ENCODE results near the gene EHBP1.

The EHBP1 gene

DNA sequence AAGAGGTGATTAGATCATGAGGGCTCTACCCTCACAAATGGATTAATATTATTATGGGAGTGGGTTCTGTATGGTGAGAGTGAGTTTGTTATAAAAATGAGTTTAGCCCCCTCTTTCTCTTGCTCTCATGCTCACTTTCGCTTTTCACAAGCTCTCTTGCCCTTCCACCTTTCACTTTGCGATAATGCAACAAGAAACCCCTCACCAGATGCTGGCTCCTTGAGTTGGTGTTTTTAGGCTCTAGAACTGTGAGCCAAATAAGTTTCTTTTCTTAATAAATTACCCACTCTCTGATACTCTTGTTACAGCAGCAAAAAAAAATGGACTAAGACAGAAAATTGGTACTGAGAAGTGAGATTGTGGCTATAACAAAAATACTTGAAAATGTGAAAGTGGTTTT is 106.5 kb downstream of the EHBP1 start:
- FAIRE-seq (no peak), DNase-seq (ENCODE audit: insufficient read length, low spot score) (no peak)

- FAIRE-seq = peak; percentile 48
- DNase-seq (ENCODE audit: insufficient read length, low spot score) = no peak
Observed at GRCh38 chr2:62812921-62813825, 107.7 kb downstream of the EHBP1 start.

DNA sequence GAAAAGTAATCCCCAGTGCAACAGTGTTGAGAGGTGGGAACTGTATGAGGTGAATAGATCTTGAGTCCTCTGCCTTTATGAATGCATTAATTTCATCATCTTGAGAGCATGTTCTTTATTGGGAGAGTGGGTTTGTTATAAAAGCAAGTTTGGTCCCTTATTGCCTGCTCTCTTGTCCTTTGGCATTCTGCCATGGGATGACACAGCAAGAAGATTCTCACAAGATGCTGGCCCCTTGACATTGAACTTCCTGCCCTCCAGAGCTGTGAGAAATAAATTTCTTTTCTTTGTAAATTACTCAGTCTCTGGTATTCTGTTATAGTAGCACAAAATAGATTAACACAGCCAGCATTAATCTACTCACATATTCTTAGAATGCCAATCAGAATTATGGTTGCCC is 108.6 kb downstream of the EHBP1 start:
- peak; percentile 44 for FAIRE-seq
- no peak for DNase-seq (ENCODE audit: insufficient read length, low spot score)

GRCh38 chr2:62817348-62817747 is 111.8 kb downstream of the EHBP1 start:
- no peak for DNase-seq (ENCODE audit: insufficient read length, low spot score)

GRCh38 chr2:62817995-62818713 is 112.6 kb downstream of the EHBP1 start:
- peak; percentile 77 for FAIRE-seq
- DNase-seq (ENCODE audit: insufficient read length, low spot score) = no peak

More at GRCh38 chr2:62817348-62817747, 111.8 kb downstream of the EHBP1 start:
- FAIRE-seq = no peak

DNA sequence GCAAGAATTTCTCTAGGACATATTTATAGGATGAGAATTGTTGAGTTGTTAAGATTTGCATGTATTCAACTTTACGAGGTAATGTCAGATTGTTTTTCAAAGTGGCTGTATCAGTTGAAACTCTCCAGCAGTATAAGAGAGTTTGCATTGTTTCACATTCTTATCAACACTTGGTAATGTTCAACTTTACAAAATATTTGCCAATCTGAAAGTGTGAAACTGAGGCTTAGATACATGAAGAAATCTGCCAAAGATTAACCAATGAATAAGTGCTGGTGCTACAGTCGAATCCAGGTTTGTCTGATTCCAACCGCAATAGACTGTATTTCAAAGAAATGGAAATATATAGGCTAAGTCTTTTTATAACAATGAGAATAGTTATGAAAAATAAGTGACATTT is 117.0 kb downstream of the EHBP1 start:
- DNase-seq (ENCODE audit: insufficient read length, low spot score) = no peak
- FAIRE-seq = no peak

DNA sequence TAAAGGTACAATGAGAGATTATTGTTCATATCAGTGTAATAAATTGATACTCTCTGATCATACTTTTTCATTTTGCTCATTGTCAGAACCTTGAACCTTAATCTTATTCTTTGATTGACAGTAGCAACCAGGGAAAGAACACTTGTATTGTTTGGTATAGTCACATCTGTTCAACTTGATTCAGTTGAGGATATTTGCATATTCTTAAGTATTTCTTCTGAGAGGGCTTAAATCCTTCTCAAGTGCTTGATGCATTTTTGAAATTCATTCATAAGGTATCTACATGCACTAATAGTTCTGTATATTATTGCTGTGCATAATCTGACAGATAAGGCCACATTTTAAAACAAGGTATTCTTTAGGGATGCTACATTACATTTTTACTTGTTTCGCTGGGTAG is 118.9 kb downstream of the EHBP1 start:
- DNase-seq (ENCODE audit: insufficient read length, low spot score) (no peak), FAIRE-seq (no peak)

DNA sequence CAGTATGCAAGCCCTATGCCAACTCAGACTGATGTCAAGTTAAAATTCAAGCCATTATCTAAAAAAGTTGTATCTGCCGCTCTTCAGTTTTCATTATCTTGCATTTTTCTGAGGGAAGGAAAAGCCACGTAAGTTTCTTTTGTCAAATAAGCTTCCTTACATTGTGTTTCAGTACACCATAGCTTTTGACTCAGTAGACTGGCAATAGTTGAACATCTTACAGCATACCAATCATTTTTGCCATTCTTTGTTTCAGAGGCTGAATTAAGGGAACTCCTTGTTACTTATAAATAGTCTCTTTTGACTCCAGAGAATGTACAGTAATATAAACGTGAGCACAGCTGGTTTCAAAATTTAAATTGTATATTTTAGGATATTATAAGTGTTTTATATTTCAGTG is 120.6 kb downstream of the EHBP1 start:
- FAIRE-seq = peak; percentile 9

DNA sequence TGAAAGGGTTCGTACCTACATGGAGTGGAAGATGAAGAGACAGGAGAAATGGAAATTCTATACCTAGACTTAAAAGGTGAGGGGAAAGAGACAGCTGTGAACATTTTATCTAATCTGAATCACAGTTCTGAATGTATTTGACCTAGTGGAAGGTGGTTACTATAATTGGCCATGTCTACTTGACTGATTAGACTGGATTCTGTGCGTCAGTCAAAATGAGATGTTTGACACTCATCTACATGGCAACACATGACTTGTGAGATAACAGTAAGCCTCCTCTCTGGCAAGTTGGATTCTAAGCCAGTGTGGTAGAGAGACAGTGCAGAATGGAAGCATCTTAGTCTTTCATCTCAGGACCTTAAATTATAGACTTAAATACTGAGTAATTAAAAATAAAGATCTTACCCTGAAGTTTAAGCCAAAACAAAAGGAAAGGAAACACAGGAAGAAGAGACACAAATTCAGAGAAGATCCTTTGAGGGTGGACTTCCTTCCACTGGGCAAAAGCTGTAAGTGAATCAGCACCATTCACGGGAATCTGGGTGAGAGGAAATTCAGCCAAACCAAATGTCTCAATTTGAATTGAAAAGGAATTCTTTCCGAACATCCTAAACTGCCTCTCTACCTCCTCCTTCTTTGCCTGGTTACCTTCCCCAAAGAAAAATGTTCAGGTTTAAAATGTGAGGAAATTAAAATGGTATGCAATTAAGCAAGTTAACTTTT is 121.6 kb downstream of the EHBP1 start:
- DNase-seq (ENCODE audit: insufficient read length, low spot score) (no peak), FAIRE-seq (peak; percentile 69)

More for the DNA sequence above, 120.6 kb downstream of the EHBP1 start:
- peak; percentile 23 for DNase-seq (ENCODE audit: insufficient read length, low spot score)

- DNase-seq (ENCODE audit: insufficient read length, low spot score) (no peak), FAIRE-seq (no peak)
Observed at GRCh38 chr2:62831729-62832128, 126.2 kb downstream of the EHBP1 start.

DNA sequence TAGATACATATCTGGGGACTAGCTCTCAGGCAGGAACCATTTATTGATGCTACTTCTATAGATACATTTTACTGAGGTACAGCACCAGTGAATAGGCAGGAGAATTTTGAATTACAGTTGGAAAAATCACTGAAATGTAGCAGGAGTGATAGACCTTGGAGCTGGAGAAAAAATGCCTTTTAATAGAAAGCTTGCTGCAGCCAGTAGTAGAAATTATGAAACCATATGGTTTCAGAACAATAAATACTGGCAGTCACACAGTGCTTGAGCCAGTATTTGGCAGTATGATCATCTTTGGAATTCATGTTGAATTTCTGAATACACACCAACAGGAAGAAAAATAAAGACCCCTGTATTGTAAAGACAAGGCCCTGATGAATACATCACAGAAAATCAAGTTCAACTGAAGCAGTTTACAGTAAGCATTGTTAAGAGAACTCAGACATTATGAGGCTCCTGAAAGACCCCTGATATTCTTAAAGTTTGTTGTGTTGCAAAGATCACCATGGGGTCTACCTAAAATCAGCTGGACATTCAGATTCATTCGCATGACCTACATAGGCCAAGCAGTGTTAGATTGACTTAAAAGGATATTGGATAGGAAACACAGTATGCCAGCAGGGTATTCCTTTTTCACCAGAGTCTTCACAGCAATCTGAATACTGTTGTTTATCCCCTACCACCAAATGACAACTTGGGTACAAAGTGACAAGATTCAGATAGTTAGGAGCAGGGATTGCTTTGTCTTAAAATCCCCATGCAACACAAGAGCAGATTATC is 139.0 kb downstream of the EHBP1 start:
- DNase-seq (ENCODE audit: insufficient read length, low spot score) (no peak), FAIRE-seq (peak; percentile 60)

GRCh38 chr2:62845256-62845655 is 139.7 kb downstream of the EHBP1 start:
- FAIRE-seq (no peak), DNase-seq (ENCODE audit: insufficient read length, low spot score) (no peak)

GRCh38 chr2:62852254-62852653 is 146.7 kb downstream of the EHBP1 start:
- DNase-seq (ENCODE audit: insufficient read length, low spot score) (no peak), FAIRE-seq (no peak)

DNA sequence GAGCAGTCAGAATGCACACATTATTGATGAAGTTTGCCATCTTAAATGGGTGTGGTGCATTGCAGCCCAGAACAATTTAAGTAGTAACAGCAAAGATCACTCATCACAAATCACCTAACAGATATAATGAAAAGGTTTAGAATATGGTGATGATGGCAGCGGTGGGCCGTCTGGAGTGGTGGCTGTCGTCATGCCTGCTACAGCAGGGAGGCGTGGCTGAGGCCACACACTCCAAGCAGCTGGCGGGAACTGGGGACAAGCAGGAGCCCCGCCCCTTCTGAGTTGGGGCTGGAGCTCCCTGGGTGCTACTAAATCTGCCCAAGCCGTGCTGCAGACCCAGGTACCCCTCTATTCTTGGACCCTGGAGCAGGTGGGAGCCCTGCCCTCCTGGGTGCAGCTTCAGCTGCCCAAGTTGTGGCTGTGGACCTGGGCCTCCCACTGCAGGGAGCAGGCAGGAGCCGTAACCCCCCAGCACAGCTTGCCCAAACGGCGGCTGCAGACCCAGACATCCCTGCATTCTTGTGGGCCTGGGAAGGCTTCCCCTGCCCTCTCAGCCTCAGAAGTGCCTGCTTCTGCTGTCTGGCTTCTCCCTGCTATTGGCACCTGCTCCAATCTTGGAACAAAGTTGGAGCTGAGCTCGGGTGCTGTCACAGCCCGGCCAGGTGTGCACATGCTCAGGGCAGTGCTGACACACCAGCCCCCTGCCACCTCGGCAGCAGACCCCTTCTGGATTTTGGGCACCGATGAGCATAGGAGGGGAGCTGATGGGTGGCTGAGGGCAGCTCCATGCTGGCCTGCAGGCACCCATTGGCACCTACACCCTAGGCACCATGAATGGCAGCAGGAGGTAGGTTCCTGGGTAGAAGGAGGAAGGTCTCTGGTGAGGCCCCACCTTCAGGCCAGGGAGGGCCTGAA is 149.3 kb downstream of the EHBP1 start:
- FAIRE-seq (no peak), DNase-seq (ENCODE audit: insufficient read length, low spot score) (no peak)

GRCh38 chr2:62856228-62857040 is 150.9 kb downstream of the EHBP1 start:
- DNase-seq (ENCODE audit: insufficient read length, low spot score) = no peak
- peak; percentile 46 for FAIRE-seq

GRCh38 chr2:62857139-62857931 is 151.8 kb downstream of the EHBP1 start:
- no peak for DNase-seq (ENCODE audit: insufficient read length, low spot score)

GRCh38 chr2:62858231-62858832 is 152.8 kb downstream of the EHBP1 start:
- FAIRE-seq = no peak
- no peak for DNase-seq (ENCODE audit: insufficient read length, low spot score)

More at GRCh38 chr2:62857139-62857931, 151.8 kb downstream of the EHBP1 start:
- no peak for FAIRE-seq
